ENCODE results near the gene MUC4.
A peak's percentile ranks its signal among the peaks of the same experiment; 100 is the strongest.

MUC4 gene

DNA sequence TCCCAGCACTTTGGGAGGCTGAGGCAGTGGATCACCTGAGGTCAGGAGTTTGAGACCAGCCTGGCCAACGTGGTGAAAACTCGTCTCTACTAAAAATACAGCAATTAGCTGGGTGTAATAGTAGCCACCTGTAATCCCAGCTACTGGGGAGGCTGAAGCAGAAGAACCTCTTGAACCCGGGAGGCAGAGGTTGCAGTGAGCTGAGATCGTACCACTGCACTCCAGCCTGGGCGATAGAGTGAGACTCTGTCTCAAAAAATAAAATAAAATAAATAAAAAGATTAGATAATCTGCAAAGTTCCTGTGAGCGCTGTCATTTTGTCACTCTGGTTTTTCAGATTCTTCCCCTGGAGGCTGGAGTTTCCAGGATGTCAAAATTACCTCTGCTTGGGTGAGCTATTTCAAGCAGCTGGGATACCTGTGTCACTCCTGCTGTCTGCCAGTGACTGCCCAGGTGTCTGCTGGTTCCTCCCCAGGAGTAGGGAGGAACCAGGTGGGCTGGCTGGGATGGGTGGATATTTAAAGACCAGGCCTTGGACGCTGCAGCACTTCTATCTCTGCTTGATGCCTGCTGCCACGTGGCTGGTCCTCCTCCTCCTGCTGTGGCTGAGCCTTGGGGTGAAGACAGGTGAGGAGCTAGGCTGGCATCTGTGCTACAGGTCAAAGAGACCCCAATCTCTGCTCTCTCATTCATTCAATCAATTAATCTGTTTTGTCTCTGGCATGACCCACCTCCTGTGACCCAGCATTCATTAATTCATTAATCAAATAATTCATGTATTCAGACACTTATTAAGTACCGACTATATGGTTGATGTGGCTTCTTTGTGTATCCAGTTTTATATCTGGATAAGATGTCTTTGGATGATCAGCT, 110.5 kb downstream of the MUC4 start:
- H3K4me3 Mint-ChIP-seq = no peak overlapping the region
- H3K27ac Mint-ChIP-seq = no peak overlapping the region
- H3K36me3 Mint-ChIP-seq (ENCODE audit: low read depth) = peaks cover 23% of the 10 kb centered on the region
- H3K27me3 Mint-ChIP-seq (ENCODE audit: low read depth) = no peaks in the 10 kb centered on the region
- TF ChIP-seq, protein P1, sequence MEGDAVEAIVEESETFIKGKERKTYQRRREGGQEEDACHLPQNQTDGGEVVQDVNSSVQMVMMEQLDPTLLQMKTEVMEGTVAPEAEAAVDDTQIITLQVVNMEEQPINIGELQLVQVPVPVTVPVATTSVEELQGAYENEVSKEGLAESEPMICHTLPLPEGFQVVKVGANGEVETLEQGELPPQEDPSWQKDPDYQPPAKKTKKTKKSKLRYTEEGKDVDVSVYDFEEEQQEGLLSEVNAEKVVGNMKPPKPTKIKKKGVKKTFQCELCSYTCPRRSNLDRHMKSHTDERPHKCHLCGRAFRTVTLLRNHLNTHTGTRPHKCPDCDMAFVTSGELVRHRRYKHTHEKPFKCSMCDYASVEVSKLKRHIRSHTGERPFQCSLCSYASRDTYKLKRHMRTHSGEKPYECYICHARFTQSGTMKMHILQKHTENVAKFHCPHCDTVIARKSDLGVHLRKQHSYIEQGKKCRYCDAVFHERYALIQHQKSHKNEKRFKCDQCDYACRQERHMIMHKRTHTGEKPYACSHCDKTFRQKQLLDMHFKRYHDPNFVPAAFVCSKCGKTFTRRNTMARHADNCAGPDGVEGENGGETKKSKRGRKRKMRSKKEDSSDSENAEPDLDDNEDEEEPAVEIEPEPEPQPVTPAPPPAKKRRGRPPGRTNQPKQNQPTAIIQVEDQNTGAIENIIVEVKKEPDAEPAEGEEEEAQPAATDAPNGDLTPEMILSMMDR (IDR thresholded peaks at IDR 0.05; ENCODE audit: unreplicated experiment in 3 of 3) = no peak
- H3K9me3 Mint-ChIP-seq = no peaks in the 10 kb centered on the region
- peaks cover 16% of the 10 kb centered on the region for H3K4me1 Mint-ChIP-seq

DNA sequence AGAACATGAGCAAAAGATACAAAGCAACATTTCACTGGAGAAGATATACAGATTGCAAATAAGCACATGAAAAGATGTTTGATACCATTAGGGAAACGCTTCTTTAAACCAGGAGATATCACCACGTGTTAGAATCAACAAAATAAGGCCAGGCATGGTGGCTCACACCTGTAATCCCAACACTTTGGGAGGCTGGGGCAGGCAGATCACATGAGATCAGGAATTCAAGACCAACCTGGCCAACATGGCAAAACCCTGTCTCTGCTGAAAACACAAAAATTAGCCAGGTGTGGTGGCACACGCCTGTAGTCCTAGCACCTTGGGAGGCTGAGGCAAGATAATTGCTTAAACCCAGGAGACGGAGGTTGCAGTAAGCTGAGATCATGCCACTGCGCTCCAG, 111.4 kb downstream of the MUC4 start:
- peaks cover 28% of the 10 kb centered on the region for H3K36me3 Mint-ChIP-seq (ENCODE audit: low read depth)
- H3K4me3 Mint-ChIP-seq = no peak overlapping the region
- H3K27ac Mint-ChIP-seq = no peak overlapping the region
- TF ChIP-seq, protein P1 (IDR thresholded peaks at IDR 0.05; ENCODE audit: unreplicated experiment in 3 of 3) = no peak
- no peaks in the 10 kb centered on the region for H3K27me3 Mint-ChIP-seq (ENCODE audit: low read depth)
- H3K4me1 Mint-ChIP-seq = peaks cover 16% of the 10 kb centered on the region
- H3K9me3 Mint-ChIP-seq = no peaks in the 10 kb centered on the region

DNA sequence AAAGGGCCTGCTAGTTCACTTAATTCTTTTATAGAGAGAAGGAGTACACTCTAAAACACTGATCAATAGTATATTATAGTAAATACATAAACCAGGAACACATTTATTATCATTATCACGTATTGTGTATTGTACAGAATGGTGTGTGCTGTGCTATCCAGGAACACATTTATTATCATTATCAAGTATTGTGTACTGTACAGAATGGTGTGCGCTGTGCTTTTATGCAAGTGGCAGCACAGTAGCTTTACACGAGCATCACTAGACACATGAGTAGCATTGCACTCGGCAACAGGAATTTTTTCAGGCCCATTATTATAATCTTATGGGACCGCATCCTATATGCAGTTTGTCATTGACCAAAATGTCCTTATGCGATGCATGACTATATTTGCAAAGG, 111.9 kb downstream of the MUC4 start:
- H3K27me3 Mint-ChIP-seq (ENCODE audit: low read depth) = no peaks in the 10 kb centered on the region
- H3K9me3 Mint-ChIP-seq = no peaks in the 10 kb centered on the region
- peaks cover 16% of the 10 kb centered on the region for H3K4me1 Mint-ChIP-seq
- peak overlapping the region in 1 of 3 experiments; percentile 6 for H3K27ac Mint-ChIP-seq
- peaks cover 28% of the 10 kb centered on the region for H3K36me3 Mint-ChIP-seq (ENCODE audit: low read depth)
- TF ChIP-seq, protein P1 (IDR thresholded peaks at IDR 0.05; ENCODE audit: unreplicated experiment in 3 of 3) = no peak
- H3K4me3 Mint-ChIP-seq = no peak overlapping the region

DNA sequence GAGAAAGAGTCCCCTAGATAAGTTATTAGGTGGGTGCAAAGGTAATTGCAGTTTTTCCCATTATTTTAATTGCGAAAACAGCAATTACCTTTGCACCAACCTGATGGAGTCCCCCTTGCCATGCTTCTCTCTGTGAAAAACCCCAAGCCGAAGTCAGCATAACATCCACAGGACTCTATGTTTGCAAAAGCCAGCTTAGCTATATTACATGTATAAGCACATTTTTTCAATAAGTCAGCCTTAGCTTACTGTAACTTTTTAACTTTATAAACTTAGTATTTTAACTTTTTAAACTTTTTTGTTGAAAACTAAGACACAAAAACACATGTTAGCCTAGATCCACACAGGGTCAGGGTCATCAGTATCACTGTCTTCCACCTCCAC, 112.3 kb downstream of the MUC4 start:
- no peak overlapping the region for H3K4me3 Mint-ChIP-seq
- H3K36me3 Mint-ChIP-seq (ENCODE audit: low read depth) = peaks cover 28% of the 10 kb centered on the region
- TF ChIP-seq, protein P1 (IDR thresholded peaks at IDR 0.05; ENCODE audit: unreplicated experiment in 3 of 3) = no peak
- no peaks in the 10 kb centered on the region for H3K27me3 Mint-ChIP-seq (ENCODE audit: low read depth)
- H3K27ac Mint-ChIP-seq = peak overlapping the region in 1 of 3 experiments; percentile 6
- H3K4me1 Mint-ChIP-seq = peaks cover 16% of the 10 kb centered on the region
- H3K9me3 Mint-ChIP-seq = no peaks in the 10 kb centered on the region

DNA sequence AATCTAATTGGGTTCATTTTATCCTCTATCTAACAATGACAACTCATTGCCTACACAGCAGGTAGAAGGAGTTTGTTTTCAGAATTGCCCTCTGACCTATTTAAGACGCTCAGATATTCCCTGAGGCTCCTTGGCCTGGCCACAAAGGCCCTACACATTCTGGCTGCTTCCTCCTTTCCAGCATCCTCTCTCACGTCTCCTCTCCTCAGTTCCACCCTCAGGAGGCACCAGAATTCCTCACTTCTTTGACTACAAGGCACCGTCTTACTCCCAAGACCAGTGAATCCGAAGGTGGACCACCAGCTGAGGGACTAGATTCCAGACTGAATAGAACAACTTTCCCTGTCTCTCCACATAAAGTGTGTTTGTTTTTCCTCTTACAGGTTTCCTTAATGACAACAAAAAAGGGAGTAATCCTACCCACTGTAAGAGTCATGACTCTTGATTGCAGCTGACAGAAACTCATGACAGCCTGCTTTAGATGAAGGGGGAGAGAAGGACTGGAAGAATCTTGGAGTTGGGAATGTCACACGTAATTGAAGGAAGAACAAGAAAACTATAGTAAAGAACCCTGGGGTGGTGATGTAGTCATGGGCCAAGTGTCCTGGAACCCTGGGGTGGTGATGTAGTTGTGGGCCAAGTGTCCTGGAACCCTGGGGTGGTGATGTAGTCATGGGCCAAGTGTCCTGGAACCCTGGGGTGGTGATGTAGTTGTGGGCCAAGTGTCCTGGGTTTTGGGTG, 112.9 kb downstream of the MUC4 start:
- Mint-ChIP-seq H3K4me3 (no peak overlapping the region), H3K9me3 (no peaks in the 10 kb centered on the region), H3K36me3 (ENCODE audit: low read depth) (peaks cover 32% of the 10 kb centered on the region), H3K4me1 (peaks cover 16% of the 10 kb centered on the region), H3K27me3 (ENCODE audit: low read depth) (no peaks in the 10 kb centered on the region), H3K27ac (peak overlapping the region in 1 of 3 experiments; percentile 26)
- TF ChIP-seq, protein P1 (IDR thresholded peaks at IDR 0.05; ENCODE audit: unreplicated experiment in 3 of 3) = no peak
